HepG2 (cell line): ENCODE results near the gene TMEM185B. TPM values are rescaled to one million over a fixed set of nuclear protein-coding genes. Genes with fewer than 3 reads are reported as not detected.

Experiments
- FUBP1 ChIP-seq: sonication (generic); formaldehyde crosslinking; IDR thresholded peaks from 2 replicates; pipeline ENCODE4 v1.5.1; 2020; ENCODE audit warnings: missing genetic modification reagents, mild to moderate bottlenecking, borderline replicate concordance
- GABPA ChIP-seq, 2 experiments: IDR thresholded peaks; 2 replicates each; pipeline ENCODE4 v1.6.1; 2011 to 2016; ENCODE audit warnings: low read depth in 2 of 2, low read length in 1 of 2, missing biosample characterization in 1 of 2, missing genetic modification characterization in 1 of 2
- HIC2 ChIP-seq: sonication (generic); formaldehyde crosslinking; IDR thresholded peaks from 2 replicates; pipeline ENCODE4 v1.9.0; 2022; ENCODE audit warnings: low read depth, missing genetic modification reagents
- HNF1B ChIP-seq: sonication (generic); formaldehyde crosslinking; IDR thresholded peaks from 2 replicates; pipeline ENCODE4 v1.5.1; 2020; ENCODE audit warnings: mild to moderate bottlenecking, moderate library complexity, missing genetic modification reagents
- HNF4A ChIP-seq: sonication (generic); formaldehyde crosslinking; IDR thresholded peaks from 2 replicates; pipeline ENCODE4 v1.4.0; 2020; ENCODE audit warnings: missing genetic modification reagents
- MTA1 ChIP-seq: sonication (generic); formaldehyde crosslinking; IDR thresholded peaks from 2 replicates; pipeline ENCODE4 v1.4.0; 2020; ENCODE audit warnings: missing genetic modification reagents, mild to moderate bottlenecking, borderline replicate concordance
- NKX3-1 ChIP-seq: sonication (generic); formaldehyde crosslinking; IDR thresholded peaks from 2 replicates; pipeline ENCODE4 v1.5.0; 2020; ENCODE audit warnings: missing genetic modification reagents
- PBX2 ChIP-seq: IDR thresholded peaks from 2 replicates; pipeline ENCODE4 v1.6.1; 2016; ENCODE audit warnings: control low read depth
- POLR2AphosphoS2 ChIP-seq: IDR thresholded peaks from 2 replicates; pipeline ENCODE4 v1.6.1; 2011; ENCODE audit warnings: low read depth, low read length, improper control_type of control experiment
- SRY ChIP-seq: sonication (generic); formaldehyde crosslinking; IDR thresholded peaks from 2 replicates; pipeline ENCODE4 v1.8.0; 2022; ENCODE audit warnings: mild to moderate bottlenecking, missing genetic modification reagents
- UBTF ChIP-seq: sonication (generic); formaldehyde crosslinking; IDR thresholded peaks from 2 replicates; pipeline ENCODE4 v1.4.0; 2020; ENCODE audit warnings: mild to moderate bottlenecking, missing genetic modification reagents
- ZNF124 ChIP-seq: sonication (generic); formaldehyde crosslinking; IDR thresholded peaks from 2 replicates; pipeline ENCODE4 v1.4.0; 2020; ENCODE audit warnings: missing genetic modification reagents
- ZNF501 ChIP-seq: sonication (generic); formaldehyde crosslinking; IDR thresholded peaks from 2 replicates; pipeline ENCODE4 v1.5.1; 2020; ENCODE audit warnings: mild to moderate bottlenecking, moderate library complexity, missing genetic modification reagents
- ZNF567 ChIP-seq: sonication (generic); formaldehyde crosslinking; IDR thresholded peaks from 2 replicates; pipeline ENCODE4 v1.8.1; 2023; ENCODE audit warnings: mild to moderate bottlenecking, missing genetic modification reagents, borderline replicate concordance
- ZNF749 ChIP-seq: sonication (generic); formaldehyde crosslinking; IDR thresholded peaks from 2 replicates; pipeline ENCODE4 v1.8.0; 2022; ENCODE audit warnings: mild to moderate bottlenecking, missing genetic modification reagents, moderate library complexity, borderline replicate concordance
- ZNF768 ChIP-seq: sonication (generic); formaldehyde crosslinking; IDR thresholded peaks from 2 replicates; pipeline ENCODE4 v1.4.0; 2020; ENCODE audit warnings: missing genetic modification reagents
- ZSCAN31 ChIP-seq: sonication (generic); formaldehyde crosslinking; IDR thresholded peaks from 2 replicates; pipeline ENCODE4 v1.5.0; 2020; ENCODE audit warnings: low read depth, mild to moderate bottlenecking, missing genetic modification reagents
- polyA plus RNA-seq, 8 experiments: library from polyadenylated mRNA; depleted of rRNA in 3 of 8; stranded (reverse) in 7 of 8; unstranded in 1 of 8; fragments of >200 nt; fragmentation: Illumina TruSeq in 4 of 8; extraction: Trizol in 4 of 8; gene quantifications; 2 replicates each; pipeline versions ENCODE4 v1.2.1 to v1.2.3, GENCODE V29; 2011 to 2016; ENCODE audit warnings: low read depth in 4 of 8, missing spikeins in 1 of 8, mixed read lengths in 1 of 8; ENCODE audit not compliant: insufficient read depth in 1 of 8
- total RNA-seq, 5 experiments: library from RNA; depleted of rRNA; stranded (reverse); fragments of >200 nt; fragmentation: Illumina TruSeq; extraction: Trizol; gene quantifications; 2 replicates each; pipeline ENCODE4 v1.2.3, GENCODE V29; 2016; ENCODE audit warnings: low read depth in 1 of 5

TMEM185B gene
- total and polyA plus RNA-seq, 2 of the 13 experiments (the other 11 are each of a cell fraction or from before 2014, with no cell fraction given), result 5.6 to 7.0 TPM

GRCh38 chr2:120223034-120223912, at the start of gene TMEM185B (continued):
- peak; percentile 67; the same call in 1 of the 2 replicates for TF ChIP-seq HIC2 (CRISPR knock-in tag)
- TF ChIP-seq MTA1 (CRISPR knock-in tag), result no peak
- no peak for TF ChIP-seq FUBP1
- no peak for TF ChIP-seq ZNF124 (CRISPR knock-in tag)
- TF ChIP-seq ZSCAN31 (CRISPR knock-in tag), result peak; percentile 81; the same call in 1 of the 2 replicates
- peak; percentile 45 for TF ChIP-seq GABPA (IDR thresholded peaks at IDR 0.05; ENCODE audit: low read depth, low read length)
- peak; percentile 42; the same call in 1 of the 2 replicates for TF ChIP-seq GABPA (CRISPR knock-in tag; IDR thresholded peaks at IDR 0.05; ENCODE audit: low read depth)
- TF ChIP-seq HNF4A (CRISPR knock-in tag), result no peak
- TF ChIP-seq UBTF, result peak; percentile 67; the same call in 1 of the 2 replicates
- 0 out of 2 replicates have a peak, but pooled peaks have one; percentile 51 for TF ChIP-seq ZNF749 (CRISPR knock-in tag)
- TF ChIP-seq NKX3-1, result no peak
- no peak for TF ChIP-seq ZNF501 (CRISPR knock-in tag)
- no peak for TF ChIP-seq ZNF768 (CRISPR knock-in tag)
- no peak for TF ChIP-seq PBX2 (CRISPR knock-in tag)
- TF ChIP-seq POLR2AphosphoS2, result no peak
- TF ChIP-seq HNF1B (CRISPR knock-in tag), result peak; percentile 53
- TF ChIP-seq ZNF567 (CRISPR knock-in tag), result 0 out of 2 replicates have a peak, but pooled peaks have one; percentile 47
- 0 out of 2 replicates have a peak, but pooled peaks have one; percentile 26 for TF ChIP-seq SRY (CRISPR knock-in tag)
